H9 (cell line): ENCODE results near the gene MLKL. TPM values are rescaled to one million over a fixed set of nuclear protein-coding genes. Genes with fewer than 3 reads are reported as not detected.

Experiments
- DNase-seq: peaks from one replicate; pipeline ENCODE4 v3.0.0-alpha.2; 2017
- H2AFZ ChIP-seq: one replicate; pipeline ENCODE4 v1.6.1; 2013; ENCODE audit warnings: mild to moderate bottlenecking, low read length, control low read depth, moderate library complexity
- H2AK5ac ChIP-seq: 2 replicates; pipeline ENCODE4 v1.6.1; 2013; ENCODE audit warnings: low read length, control low read depth, mixed read lengths; ENCODE audit not compliant: insufficient read length
- H2BK120ac ChIP-seq: one replicate; pipeline ENCODE4 v1.6.1; 2013; ENCODE audit warnings: low read depth, mild to moderate bottlenecking, low read length, control low read depth, inconsistent platforms; ENCODE audit not compliant: poor library complexity, severe bottlenecking
- H2BK12ac ChIP-seq: 2 replicates; pipeline ENCODE4 v1.6.1; 2013; ENCODE audit warnings: low read length, control low read depth, mixed read lengths, low read depth; ENCODE audit not compliant: insufficient read length
- H2BK15ac ChIP-seq: 2 replicates; pipeline ENCODE4 v1.6.1; 2013; ENCODE audit warnings: low read depth, low read length, control low read depth
- H2BK20ac ChIP-seq: one replicate; pipeline ENCODE4 v1.6.1; 2013; ENCODE audit warnings: low read depth, mild to moderate bottlenecking, low read length, control low read depth, inconsistent platforms; ENCODE audit not compliant: poor library complexity, severe bottlenecking
- H2BK5ac ChIP-seq: 2 replicates; pipeline ENCODE4 v1.6.1; 2013; ENCODE audit warnings: low read length, control low read depth, mixed read lengths; ENCODE audit not compliant: insufficient read length
- H3K14ac ChIP-seq: 2 replicates; pipeline ENCODE4 v1.6.1; 2013; ENCODE audit warnings: low read length, control low read depth; ENCODE audit not compliant: insufficient read depth
- H3K18ac ChIP-seq: 2 replicates; pipeline ENCODE4 v1.6.1; 2013; ENCODE audit warnings: low read depth, mild to moderate bottlenecking, mixed read lengths, low read length, control low read depth; ENCODE audit not compliant: insufficient read length
- H3K23ac ChIP-seq: 2 replicates; pipeline ENCODE4 v1.6.1; 2013; ENCODE audit warnings: low read length, control low read depth, mixed read lengths, low read depth; ENCODE audit not compliant: insufficient read length
- H3K23me2 ChIP-seq: 2 replicates; pipeline ENCODE4 v1.6.1; 2013; ENCODE audit warnings: low read depth, mild to moderate bottlenecking, mixed read lengths, low read length, control low read depth; ENCODE audit not compliant: insufficient read length, poor library complexity, severe bottlenecking
- H3K27ac ChIP-seq: 2 replicates; pipeline ENCODE4 v1.5.1; 2013; ENCODE audit warnings: low read length, control low read depth, mixed read lengths, low read depth; ENCODE audit not compliant: insufficient read length
- H3K27me3 ChIP-seq: 2 replicates; pipeline ENCODE4 v1.6.1; 2013; ENCODE audit warnings: low read length, control low read depth, inconsistent platforms; ENCODE audit not compliant: insufficient read depth
- H3K4ac ChIP-seq: 2 replicates; pipeline ENCODE4 v1.6.1; 2013; ENCODE audit warnings: low read depth, mild to moderate bottlenecking, control low read depth, inconsistent platforms, low read length, moderate library complexity
- H3K4me1 ChIP-seq: 2 replicates; pipeline ENCODE4 v1.6.1; 2013; ENCODE audit warnings: low read length, control low read depth, inconsistent platforms; ENCODE audit not compliant: insufficient read depth
- H3K4me2 ChIP-seq: 2 replicates; pipeline ENCODE4 v1.6.1; 2013; ENCODE audit warnings: low read length, control low read depth, mixed read lengths; ENCODE audit not compliant: insufficient read length, insufficient read depth
- H3K56ac ChIP-seq: 2 replicates; pipeline ENCODE4 v1.6.1; 2013; ENCODE audit warnings: low read depth, mild to moderate bottlenecking, mixed read lengths, low read length, control low read depth; ENCODE audit not compliant: insufficient read length
- H3K79me1 ChIP-seq: 2 replicates; pipeline ENCODE4 v1.6.1; 2013; ENCODE audit warnings: low read depth, mild to moderate bottlenecking, moderate library complexity, low read length, control low read depth, inconsistent platforms; ENCODE audit not compliant: insufficient read depth, poor library complexity, severe bottlenecking
- H3K79me2 ChIP-seq: 2 replicates; pipeline ENCODE4 v1.6.1; 2013; ENCODE audit warnings: low read length, control low read depth, inconsistent platforms; ENCODE audit not compliant: insufficient read depth
- H3K9ac ChIP-seq: 2 replicates; pipeline ENCODE4 v1.6.1; 2013; ENCODE audit warnings: low read length, control low read depth, mixed read lengths; ENCODE audit not compliant: insufficient read length; ENCODE audit errors: extremely low read depth
- H3K9me3 ChIP-seq: one replicate; pipeline ENCODE4 v1.6.1; 2013; ENCODE audit warnings: low read depth, low read length, inconsistent platforms; ENCODE audit not compliant: control insufficient read depth
- H3T11ph ChIP-seq: one replicate; pipeline ENCODE4 v1.6.1; 2013; ENCODE audit warnings: mild to moderate bottlenecking, low read length, control low read depth, inconsistent platforms
- H4K20me1 ChIP-seq: one replicate; pipeline ENCODE4 v1.6.1; 2013; ENCODE audit not compliant: control insufficient read depth, insufficient read length, insufficient read depth
- H4K5ac ChIP-seq: 2 replicates; pipeline ENCODE4 v1.6.1; 2013; ENCODE audit warnings: low read depth, mild to moderate bottlenecking, mixed read lengths, low read length, control low read depth; ENCODE audit not compliant: insufficient read length
- H4K8ac ChIP-seq: replicated peaks from 2 replicates; pipeline ENCODE4 v1.6.1; 2013; ENCODE audit warnings: low read length, control low read depth, mixed read lengths, low read depth; ENCODE audit not compliant: insufficient read length
- H4K91ac ChIP-seq: 2 replicates; pipeline ENCODE4 v1.6.1; 2013; ENCODE audit warnings: low read depth, mild to moderate bottlenecking, moderate library complexity, mixed read lengths, low read length, control low read depth; ENCODE audit not compliant: insufficient read length
- H3K27ac Mint-ChIP-seq, 3 experiments: 2 replicates in 2 of 3; 3 replicates in 1 of 3; pipeline ENCODE4 v1.8.0; 2020 to 2021; ENCODE audit warnings: mixed read lengths in 3 of 3, mild to moderate bottlenecking in 1 of 3, moderate library complexity in 1 of 3
- H3K27me3 Mint-ChIP-seq: 2 replicates; pipeline ENCODE4 v1.8.0; 2021; ENCODE audit warnings: low read depth, mild to moderate bottlenecking, moderate library complexity, mixed read lengths
- H3K36me3 Mint-ChIP-seq, 3 experiments: 2 replicates in 2 of 3; 3 replicates in 1 of 3; pipeline ENCODE4 v1.8.0; 2020 to 2021; ENCODE audit warnings: low read depth in 3 of 3, mixed read lengths in 3 of 3; ENCODE audit not compliant: insufficient read depth in 1 of 3
- H3K4me1 Mint-ChIP-seq, 2 experiments: 2 replicates each; pipeline ENCODE4 v1.8.0; 2020; ENCODE audit warnings: mixed read lengths in 2 of 2
- H3K4me3 Mint-ChIP-seq, 2 experiments: 2 replicates in 1 of 2; 3 replicates in 1 of 2; pipeline ENCODE4 v1.8.0; 2020 to 2021; ENCODE audit warnings: mild to moderate bottlenecking in 2 of 2, mixed read lengths in 2 of 2, moderate library complexity in 1 of 2
- H3K9me3 Mint-ChIP-seq, 2 experiments: 2 replicates in 1 of 2; 3 replicates in 1 of 2; pipeline ENCODE4 v1.8.0; 2020; ENCODE audit warnings: mild to moderate bottlenecking in 2 of 2, mixed read lengths in 2 of 2, moderate library complexity in 1 of 2
- WGBS: extraction: QIAGEN DNeasy Blood & Tissue Kit; methylation state at CpG from one replicate; pipeline ENCODE4 v1.1.7; 2013; ENCODE audit warnings: missing lambda C conversion rate, low lambda C conversion rate, mixed read lengths; ENCODE audit not compliant: insufficient read length; ENCODE audit errors: extremely low coverage; 5-methylcytosine and 5-hydroxymethylcytosine counted together
- total RNA-seq: library from RNA; stranded (reverse); gene quantifications from 2 replicates; pipeline ENCODE4 v1.2.1, GENCODE V29; 2021
- TF ChIP-seq, protein P1 (sequence below): fragments of 200-600 bp; sonication (generic); conservative IDR thresholded peaks from 3 replicates; pipeline ENCODE4 v1.8.0; 2021; ENCODE audit warnings: antibody characterized with exemption, mild to moderate bottlenecking

MLKL gene
- total RNA-seq, 1 experiment from 2014 or later = 0.37 TPM

DNA sequence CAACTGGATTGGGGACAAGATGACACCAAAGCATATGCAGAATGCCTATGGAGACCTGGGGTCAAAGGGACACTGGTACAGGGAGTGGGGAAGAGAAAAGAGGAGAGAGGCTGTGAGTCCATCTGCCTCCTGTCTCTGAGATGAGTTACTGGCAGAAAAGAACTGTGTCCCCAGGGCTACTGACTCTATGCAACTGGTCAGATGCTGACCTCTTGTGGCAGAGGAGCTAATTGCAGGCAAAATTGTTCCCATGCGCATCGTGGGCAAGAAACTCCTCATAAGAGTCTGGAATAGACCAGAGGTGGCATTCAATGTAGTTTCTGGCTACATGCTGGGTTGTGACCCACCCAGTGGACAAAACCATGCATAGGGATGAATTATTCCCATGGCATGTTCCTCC is 26.1 kb upstream of the MLKL start:
- no peak overlapping the region for H2BK120ac ChIP-seq
- peak; percentile 72 for DNase-seq
- no peak overlapping the region for H2AFZ ChIP-seq
- no peak overlapping the region for H3K9ac ChIP-seq
- H3K79me2 ChIP-seq = no peaks in the 10 kb centered on the region
- Mint-ChIP-seq H3K36me3 (peaks cover 3 to 30% (median 7%) of the 10 kb centered on the region in 3 experiments; a peak in 5 of 7 replicates), H3K4me3 (no peak overlapping the region), H3K27me3 (no peaks in the 10 kb centered on the region; the same call in none of the 2 replicates), H3K9me3 (peaks cover 11 to 12% of the 10 kb centered on the region in 2 experiments), H3K27ac (no peak overlapping the region), H3K4me1 (peaks cover 19 to 22% of the 10 kb centered on the region in 2 experiments)
- no peak overlapping the region for H3K4me2 ChIP-seq
- no peak overlapping the region for H2BK5ac ChIP-seq
- H3K27me3 ChIP-seq = no peaks in the 10 kb centered on the region
- no peaks in the 10 kb centered on the region for H3K23me2 ChIP-seq
- H3K23ac ChIP-seq = no peak overlapping the region
- H3K79me1 ChIP-seq = no peaks in the 10 kb centered on the region
- no CpG with 5 or more reads among the region's 2 CpGs for WGBS
- no peak overlapping the region for H2BK15ac ChIP-seq
- no peak overlapping the region for H3K56ac ChIP-seq
- H3K4ac ChIP-seq = no peak overlapping the region
- no peak overlapping the region for H4K8ac ChIP-seq
- TF ChIP-seq, protein P1, sequence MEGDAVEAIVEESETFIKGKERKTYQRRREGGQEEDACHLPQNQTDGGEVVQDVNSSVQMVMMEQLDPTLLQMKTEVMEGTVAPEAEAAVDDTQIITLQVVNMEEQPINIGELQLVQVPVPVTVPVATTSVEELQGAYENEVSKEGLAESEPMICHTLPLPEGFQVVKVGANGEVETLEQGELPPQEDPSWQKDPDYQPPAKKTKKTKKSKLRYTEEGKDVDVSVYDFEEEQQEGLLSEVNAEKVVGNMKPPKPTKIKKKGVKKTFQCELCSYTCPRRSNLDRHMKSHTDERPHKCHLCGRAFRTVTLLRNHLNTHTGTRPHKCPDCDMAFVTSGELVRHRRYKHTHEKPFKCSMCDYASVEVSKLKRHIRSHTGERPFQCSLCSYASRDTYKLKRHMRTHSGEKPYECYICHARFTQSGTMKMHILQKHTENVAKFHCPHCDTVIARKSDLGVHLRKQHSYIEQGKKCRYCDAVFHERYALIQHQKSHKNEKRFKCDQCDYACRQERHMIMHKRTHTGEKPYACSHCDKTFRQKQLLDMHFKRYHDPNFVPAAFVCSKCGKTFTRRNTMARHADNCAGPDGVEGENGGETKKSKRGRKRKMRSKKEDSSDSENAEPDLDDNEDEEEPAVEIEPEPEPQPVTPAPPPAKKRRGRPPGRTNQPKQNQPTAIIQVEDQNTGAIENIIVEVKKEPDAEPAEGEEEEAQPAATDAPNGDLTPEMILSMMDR = peak; percentile 86
- H3K18ac ChIP-seq = no peak overlapping the region
- no peak overlapping the region for H4K91ac ChIP-seq
- H2BK20ac ChIP-seq = no peak overlapping the region
- H4K5ac ChIP-seq = no peak overlapping the region
- H3K14ac ChIP-seq = no peak overlapping the region
- H3K9me3 ChIP-seq = no peaks in the 10 kb centered on the region
- H2AK5ac ChIP-seq = no peak overlapping the region
- no peak overlapping the region for H3K27ac ChIP-seq
- no peaks in the 10 kb centered on the region; the same call in 1 of the 2 replicates for H3K4me1 ChIP-seq
- no peak overlapping the region for H2BK12ac ChIP-seq
- no peaks in the 10 kb centered on the region for H4K20me1 ChIP-seq
- H3T11ph ChIP-seq = no peak overlapping the region
